K562 (cell line): ENCODE results near the gene KMT5C. TPM values are rescaled to one million over a fixed set of nuclear protein-coding genes. Genes with fewer than 3 reads are reported as not detected.

Source experiments
- ATAC-seq: fragments of 200-7000 bp; cut with Tn5 transposase; 3 replicates; pipeline ENCODE4 v1.9.1; 2020; ENCODE audit warnings: moderate library complexity
- BruUV-seq: library from RNA; stranded (reverse); fragments of 400-500 nt; replicated peaks from 2 replicates; lab custom pipeline; 2021; lab: Mats Ljungman, UMichigan
- CTCF ChIA-PET: fragments of 300-600 bp; formaldehyde crosslinking; extraction: SDS; loops from one replicate; lab custom pipeline; 2021; ENCODE audit warnings: low intra/inter-chr PET ratio; lab: Yijun Ruan, JAX
- POLR2A ChIA-PET: fragments of 300-600, 350-650 bp; sonication (Branson Sonifier 250); formaldehyde crosslinking; extraction: SDS; loops from one replicate; lab custom pipeline; 2021; ENCODE audit warnings: antibody characterized with exemption, inconsistent platforms; lab: Yijun Ruan, JAX
- DNase-seq, 4 experiments: peaks; one replicate each; pipeline versions ENCODE4 v3.0.0 to v3.0.0-alpha.2; 2011 to 2018; ENCODE audit warnings: low spot score in 3 of 4, mixed read lengths in 3 of 4; ENCODE audit errors: extremely low read depth in 1 of 4
- FAIRE-seq: peaks from 2 replicates; lab custom pipeline; 2011; peaks lifted over from hg19 to GRCh38; lab: Jason Lieb, UNC
- H2AFZ ChIP-seq: 2 replicates; pipeline ENCODE4 v1.6.0; 2011; ENCODE audit warnings: low read depth, low read length, control low read depth, inconsistent platforms
- H3K27ac ChIP-seq: fragments of 200-600 bp; 3 replicates; pipeline ENCODE4 v1.8.0; 2011; ENCODE audit warnings: low read depth, mild to moderate bottlenecking, control low read depth, inconsistent platforms, low read length, moderate library complexity, mixed read lengths; ENCODE audit errors: extremely low read depth
- H3K27me3 ChIP-seq, 2 experiments: fragments of 300-600 bp in 1 of 2; 2 replicates in 1 of 2; 3 replicates in 1 of 2; pipeline versions ENCODE4 v1.6.0 to v1.8.0; 2011; ENCODE audit warnings: inconsistent platforms in 2 of 2, low read length in 2 of 2, mild to moderate bottlenecking in 1 of 2, mixed read lengths in 1 of 2, moderate library complexity in 1 of 2; ENCODE audit not compliant: control insufficient read depth in 2 of 2, insufficient read depth in 2 of 2
- H3K36me3 ChIP-seq: fragments of 300-600 bp; 3 replicates; pipeline ENCODE4 v1.8.0; 2011; ENCODE audit warnings: mild to moderate bottlenecking, low read length, inconsistent platforms; ENCODE audit not compliant: control insufficient read depth, insufficient read depth
- H3K4me1 ChIP-seq, 2 experiments: fragments of 200-600 bp in 1 of 2; replicated peaks in 1 of 2; 2 replicates in 1 of 2; 3 replicates in 1 of 2; pipeline versions ENCODE4 v1.5.1 to v1.8.0; 2011; ENCODE audit warnings: inconsistent platforms in 2 of 2, low read length in 2 of 2, mild to moderate bottlenecking in 1 of 2, mixed read lengths in 1 of 2, moderate library complexity in 1 of 2; ENCODE audit not compliant: control insufficient read depth in 2 of 2, insufficient read depth in 2 of 2
- H3K4me2 ChIP-seq: 2 replicates; pipeline ENCODE4 v1.6.1; 2011; ENCODE audit warnings: low read length, control low read depth, inconsistent platforms, mixed read lengths; ENCODE audit not compliant: insufficient read depth
- H3K4me3 ChIP-seq: fragments of 200-600 bp; sonication (generic), shearing (Covaris generic); 2 replicates; pipeline ENCODE4 v1.5.1; 2016; ENCODE audit warnings: control low read depth, inconsistent platforms
- H3K79me2 ChIP-seq: fragments of 200-600 bp; 3 replicates; pipeline ENCODE4 v1.8.0; 2011; ENCODE audit warnings: low read length, inconsistent platforms; ENCODE audit not compliant: control insufficient read depth, insufficient read depth
- H3K9ac ChIP-seq, 2 experiments: 2 replicates each; pipeline versions ENCODE4 v1.6.0 to v1.6.1; 2011; ENCODE audit warnings: low read depth in 2 of 2, low read length in 2 of 2, control low read depth in 1 of 2, inconsistent platforms in 1 of 2, mild to moderate bottlenecking in 1 of 2, mixed read lengths in 1 of 2; ENCODE audit not compliant: insufficient read depth in 1 of 2
- H3K9me1 ChIP-seq: one replicate; pipeline ENCODE4 v1.6.0; 2011; ENCODE audit warnings: inconsistent platforms, mild to moderate bottlenecking, low read length, moderate library complexity; ENCODE audit not compliant: control insufficient read depth, insufficient read depth
- H3K9me3 ChIP-seq: replicated peaks from 2 replicates; pipeline ENCODE4 v1.5.1; 2011; ENCODE audit warnings: low read depth, low read length, inconsistent platforms; ENCODE audit not compliant: control insufficient read depth, insufficient read depth
- H4K20me1 ChIP-seq: replicated peaks from 2 replicates; pipeline ENCODE4 v1.6.1; 2011; ENCODE audit warnings: low read length, inconsistent platforms, mixed read lengths; ENCODE audit not compliant: control insufficient read depth, insufficient read depth
- AFF1 ChIP-seq, 2 experiments: fragments of 450-650 bp; IDR thresholded peaks; 2 replicates each; pipeline ENCODE4 v1.6.1; 2018; ENCODE audit warnings: mild to moderate bottlenecking in 2 of 2, low read depth in 1 of 2; ENCODE audit not compliant: partially characterized antibody in 2 of 2
- ASH1L ChIP-seq: fragments of 450-650 bp; IDR thresholded peaks from 2 replicates; pipeline ENCODE4 v1.6.1; 2018; ENCODE audit warnings: borderline replicate concordance, mild to moderate bottlenecking, low read depth; ENCODE audit not compliant: partially characterized antibody
- BRD9 ChIP-seq: fragments of 450-650 bp; IDR thresholded peaks from 2 replicates; pipeline ENCODE4 v1.6.1; 2018; ENCODE audit warnings: low read depth; ENCODE audit not compliant: partially characterized antibody
- CEBPB ChIP-seq: fragments of 450-650 bp; IDR thresholded peaks from 2 replicates; pipeline ENCODE4 v1.6.1; 2016; ENCODE audit warnings: missing genetic modification characterization, missing compliant biosample characterization
- ESRRB ChIP-seq: fragments of 250-450 bp; sonication (Bioruptor Pico); IDR thresholded peaks from 2 replicates; pipeline ENCODE4 v1.5.0; 2020; ENCODE audit warnings: mild to moderate bottlenecking, moderate library complexity, borderline replicate concordance
- HMGN3 ChIP-seq: IDR thresholded peaks from 2 replicates; pipeline ENCODE4 v1.6.1; 2011; ENCODE audit warnings: borderline replicate concordance, low read depth, mild to moderate bottlenecking, mixed read lengths, low read length; ENCODE audit not compliant: insufficient read length; ENCODE audit errors: extremely low read depth
- MEIS2 ChIP-seq: fragments of 450-650 bp; IDR thresholded peaks from 2 replicates; pipeline ENCODE4 v1.6.1; 2014; ENCODE audit warnings: mild to moderate bottlenecking; ENCODE audit not compliant: partially characterized antibody
- SNAPC5 ChIP-seq: fragments of 250-450 bp; sonication (Bioruptor Pico); IDR thresholded peaks from 2 replicates; pipeline ENCODE4 v1.8.0; 2021; ENCODE audit warnings: moderate library complexity, mild to moderate bottlenecking, inconsistent platforms
- TEAD2 ChIP-seq: fragments of 450-650 bp; IDR thresholded peaks from 2 replicates; pipeline ENCODE4 v1.6.1; 2016; ENCODE audit warnings: missing genetic modification characterization, control low read depth, missing compliant biosample characterization
- TOE1 ChIP-seq, 2 experiments: fragments of 450-650 bp in 1 of 2; sonication (generic) in 1 of 2; formaldehyde crosslinking in 1 of 2; IDR thresholded peaks; 2 replicates each; pipeline versions ENCODE4 v1.7.1 to v1.8.0; 2016 to 2022; ENCODE audit warnings: borderline replicate concordance in 2 of 2, mild to moderate bottlenecking in 2 of 2, antibody characterized with exemption in 1 of 2, inconsistent platforms in 1 of 2, low read depth in 1 of 2, missing genetic modification reagents in 1 of 2, moderate library complexity in 1 of 2
- TRIM28 ChIP-seq: fragments of 450-650 bp; IDR thresholded peaks from 2 replicates; pipeline ENCODE4 v1.6.1; 2017
- XRCC3 ChIP-seq: fragments of 450-650 bp; IDR thresholded peaks from 2 replicates; pipeline ENCODE4 v1.6.1; 2017; ENCODE audit warnings: mild to moderate bottlenecking, moderate library complexity
- ZEB2 ChIP-seq: fragments of 450-650 bp; IDR thresholded peaks from 2 replicates; pipeline ENCODE4 v1.6.1; 2016
- ZNF217 ChIP-seq: sonication (generic); formaldehyde crosslinking; IDR thresholded peaks from 2 replicates; pipeline ENCODE4 v1.8.0; 2022; ENCODE audit warnings: mild to moderate bottlenecking, missing genetic modification reagents
- ZNF408 ChIP-seq: fragments of 250-450 bp; sonication (Bioruptor Pico); IDR thresholded peaks from 2 replicates; pipeline ENCODE4 v1.4.0; 2020; ENCODE audit warnings: low read depth, mild to moderate bottlenecking, moderate library complexity
- ZNF75A ChIP-seq: fragments of 450-650 bp; formaldehyde crosslinking; IDR thresholded peaks from 2 replicates; pipeline ENCODE4 v1.4.0; 2020; ENCODE audit warnings: mild to moderate bottlenecking
- ZNF830 ChIP-seq: fragments of 250-450 bp; sonication (Bioruptor Pico); IDR thresholded peaks from 2 replicates; pipeline ENCODE4 v1.5.0; 2021; ENCODE audit warnings: mild to moderate bottlenecking
- WGBS: fragments of 100-300 bp; shearing (Covaris generic); methylation state at CpG from one replicate; pipeline ENCODE4 v1.1.6; 2016; ENCODE audit warnings: low coverage, mixed read lengths; ENCODE audit not compliant: insufficient coverage; ENCODE audit errors: missing lambda C conversion rate; 5-methylcytosine and 5-hydroxymethylcytosine counted together
- in situ Hi-C: fragments of 300-500 bp; cut with MboI; formaldehyde crosslinking; loops from 4 replicates; pipeline ENCODE4 v1.15.0; 2018; ENCODE audit warnings: inconsistent platforms, mixed read lengths
- intact Hi-C: fragments of 100-400 bp; cut with micrococcal nuclease; formaldehyde crosslinking; loops from 2 replicates; pipeline ENCODE4 v1.14.2; 2022
- polyA plus RNA-seq, 8 experiments: library from polyadenylated mRNA; depleted of rRNA in 4 of 8; stranded (reverse) in 5 of 8; unstranded in 3 of 8; fragments of >200 nt; fragmentation: Nextera tagmentation in 2 of 8; fragmentation: Illumina TruSeq in 1 of 8; extraction: Ambion mirVana in 2 of 8; extraction: Trizol in 1 of 8; gene quantifications; 2 replicates each; pipeline versions ENCODE4 v1.2.1 to v1.2.3, GENCODE V29; 2011 to 2014; ENCODE audit warnings: inconsistent platforms in 1 of 8, missing spikeins in 1 of 8
- total RNA-seq, 7 experiments: library from RNA; depleted of rRNA in 6 of 7; stranded (reverse); fragments of >200 nt in 6 of 7; fragmentation: Illumina TruSeq in 2 of 7; extraction: Trizol in 2 of 7; gene quantifications; 2 replicates each; pipeline versions ENCODE4 v1.2.1 to v1.2.3, GENCODE V29; 2011 to 2021; ENCODE audit warnings: low replicate concordance in 1 of 7
- TF ChIP-seq, protein P1 (sequence below), 2 experiments: IDR thresholded peaks; 2 replicates each; pipeline ENCODE4 v1.6.1; 2011; ENCODE audit warnings: borderline replicate concordance in 1 of 2, control low read depth in 1 of 2, low read depth in 1 of 2, low read length in 1 of 2, mild to moderate bottlenecking in 1 of 2, mixed read lengths in 1 of 2, moderate library complexity in 1 of 2; ENCODE audit not compliant: insufficient read depth in 1 of 2, insufficient read length in 1 of 2, poor library complexity in 1 of 2, severe bottlenecking in 1 of 2; ENCODE audit errors: extremely low read depth in 1 of 2

The KMT5C gene
- total and polyA plus RNA-seq, 9 of the 15 experiments (the other 6 are each of a cell fraction or from before 2014, with no cell fraction given), result 0.15 to 53.5 (median 16.6) TPM

GRCh38 chr19:55366790-55367189, 27.1 kb downstream of the KMT5C start:
- no peak for FAIRE-seq
- BruUV-seq, result no TSS peak
- CTCF ChIA-PET, result no interaction called here
- TF ChIP-seq BRD9 (no peak), AFF1 (IDR thresholded peaks at IDR 0.05; ENCODE audit: low read depth in 1 of 2, partially characterized antibody in 2 of 2) (no peak), TRIM28 (no peak), ZEB2 (no peak), ZNF75A (CRISPR knock-in tag) (no peak), SNAPC5 (no peak), XRCC3 (no peak), ASH1L (no peak), TOE1 (IDR thresholded peaks at IDR 0.05; ENCODE audit: borderline replicate concordance) (no peak), TOE1 (CRISPR knock-in tag; IDR thresholded peaks at IDR 0.05; ENCODE audit: borderline replicate concordance, low read depth) (no peak), CEBPB (tag) (no peak), MEIS2 (no peak), ESRRB (CRISPR knock-in tag) (no peak), HMGN3 (no peak), ZNF408 (no peak), TEAD2 (tag) (no peak), ZNF830 (CRISPR knock-in tag) (no peak), ZNF217 (CRISPR knock-in tag) (no peak)
- TF ChIP-seq, protein P1, sequence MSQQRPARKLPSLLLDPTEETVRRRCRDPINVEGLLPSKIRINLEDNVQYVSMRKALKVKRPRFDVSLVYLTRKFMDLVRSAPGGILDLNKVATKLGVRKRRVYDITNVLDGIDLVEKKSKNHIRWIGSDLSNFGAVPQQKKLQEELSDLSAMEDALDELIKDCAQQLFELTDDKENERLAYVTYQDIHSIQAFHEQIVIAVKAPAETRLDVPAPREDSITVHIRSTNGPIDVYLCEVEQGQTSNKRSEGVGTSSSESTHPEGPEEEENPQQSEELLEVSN (IDR thresholded peaks at IDR 0.05; ENCODE audit: borderline replicate concordance in 1 of 2, extremely low read depth in 1 of 2, insufficient read depth in 1 of 2, insufficient read length in 1 of 2, low read depth in 1 of 2, low read length in 1 of 2, poor library complexity in 1 of 2, severe bottlenecking in 1 of 2), result no peak

More at GRCh38 chr19:55366790-55367189, 27.1 kb downstream of the KMT5C start:
- H3K27me3 ChIP-seq, result peaks cover 11% of the 10 kb centered on the region in 2 experiments; a peak in 3 of 5 replicates
- DNase-seq (no peak), ATAC-seq (no peak)
- no peaks in the 10 kb centered on the region for H3K9me3 ChIP-seq
- no peak overlapping the region for H3K27ac ChIP-seq
- H2AFZ ChIP-seq, result no peak overlapping the region
- H3K36me3 ChIP-seq, result no peaks in the 10 kb centered on the region
- intact Hi-C loops, result no loop called here
- H3K9ac ChIP-seq, result no peak overlapping the region; a peak in 1 of 4 replicates
- peaks cover 0 to 53% of the 10 kb centered on the region in 2 experiments; a peak in 3 of 5 replicates for H3K4me1 ChIP-seq
- POLR2A ChIA-PET, result interaction anchor here (0.7 to 1.3 kb wide), 3 partner anchors 11 to 21 kb away, joined by 3 to 5 read pairs (median 4); no protein-coding TSS in a partner anchor
- H3K4me2 ChIP-seq, result no peak overlapping the region
- no peaks in the 10 kb centered on the region for H3K79me2 ChIP-seq
- H4K20me1 ChIP-seq, result 0 out of 2 replicates have a peak, but pooled peaks cover 3% of the 10 kb centered on the region
- H3K4me3 ChIP-seq, result no peak overlapping the region
- in situ Hi-C loops, result no loop called here
- no peaks in the 10 kb centered on the region for H3K9me1 ChIP-seq
- 73% methylated on average over 3 of the region's 3 CpGs for WGBS
